ENCODE results near the gene KRT73.

KRT73 gene

GRCh38 chr12:52566847-52567291 lies 51.5 kb downstream of the KRT73 start:
- DNase-seq (ENCODE audit: low spot score), result no peak

- DNase-seq (ENCODE audit: low spot score), result no peak
These were observed 53.8 kb downstream of the KRT73 start for GRCh38 chr12:52564582-52564981.

GRCh38 chr12:52561880-52562449 lies 56.4 kb downstream of the KRT73 start:
- peak; percentile 21 for DNase-seq (ENCODE audit: low spot score)

- no peak for DNase-seq (ENCODE audit: low spot score)
These were observed 58.4 kb downstream of the KRT73 start for GRCh38 chr12:52559979-52560378.

- no peak for DNase-seq (ENCODE audit: low spot score)
These were observed 59.4 kb downstream of the KRT73 start for GRCh38 chr12:52558781-52559445.

Data from kidney tubule cell (primary cell).